ENCODE results near the gene RACK1. TPM values are rescaled to one million over a fixed set of nuclear protein-coding genes. Genes with fewer than 3 reads are reported as not detected.

The RACK1 gene
- polyA plus RNA-seq, 1 experiment = 8,520 TPM

DNA sequence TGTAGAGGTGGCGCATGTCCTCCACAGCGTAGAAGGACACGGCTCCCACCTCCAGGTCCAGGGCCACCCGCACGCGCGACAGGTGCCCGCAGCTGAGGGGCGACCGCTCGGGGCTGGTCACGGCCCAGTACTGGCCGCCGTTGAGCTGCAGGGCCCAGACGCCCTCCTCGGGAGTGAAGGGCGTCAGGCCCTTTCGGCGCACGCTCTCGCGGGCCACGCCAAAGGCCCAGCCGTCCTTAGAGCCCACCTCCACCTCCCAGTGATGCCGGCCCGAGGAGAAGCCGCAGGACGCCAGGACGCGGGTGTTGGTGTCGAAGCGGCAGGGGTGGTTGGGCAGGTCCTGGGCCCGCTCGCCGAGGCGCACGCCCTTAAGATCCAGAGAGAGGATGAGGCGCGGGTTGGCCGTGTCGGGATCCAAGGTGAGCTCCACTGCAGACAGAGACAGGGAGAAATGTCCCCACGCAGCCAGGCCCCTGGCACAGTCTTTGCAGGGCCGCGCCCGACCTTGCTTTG is 48.4 kb downstream of the RACK1 start:
- Histone ChIP-seq H3K36me3 (ENCODE audit: control insufficient read depth, insufficient read depth, low read length) (no peaks in the 10 kb centered on the region; the same call in 1 of the 2 replicates), H3K27me3 (ENCODE audit: control insufficient read depth, insufficient read depth, low read length) (no peaks in the 10 kb centered on the region), H3K4me3 (ENCODE audit: low read depth, low read length) (no peak overlapping the region)
- ChIA-PET POLR2A (no interaction called here), CTCF (no interaction called here)
- TF ChIP-seq, protein P1, sequence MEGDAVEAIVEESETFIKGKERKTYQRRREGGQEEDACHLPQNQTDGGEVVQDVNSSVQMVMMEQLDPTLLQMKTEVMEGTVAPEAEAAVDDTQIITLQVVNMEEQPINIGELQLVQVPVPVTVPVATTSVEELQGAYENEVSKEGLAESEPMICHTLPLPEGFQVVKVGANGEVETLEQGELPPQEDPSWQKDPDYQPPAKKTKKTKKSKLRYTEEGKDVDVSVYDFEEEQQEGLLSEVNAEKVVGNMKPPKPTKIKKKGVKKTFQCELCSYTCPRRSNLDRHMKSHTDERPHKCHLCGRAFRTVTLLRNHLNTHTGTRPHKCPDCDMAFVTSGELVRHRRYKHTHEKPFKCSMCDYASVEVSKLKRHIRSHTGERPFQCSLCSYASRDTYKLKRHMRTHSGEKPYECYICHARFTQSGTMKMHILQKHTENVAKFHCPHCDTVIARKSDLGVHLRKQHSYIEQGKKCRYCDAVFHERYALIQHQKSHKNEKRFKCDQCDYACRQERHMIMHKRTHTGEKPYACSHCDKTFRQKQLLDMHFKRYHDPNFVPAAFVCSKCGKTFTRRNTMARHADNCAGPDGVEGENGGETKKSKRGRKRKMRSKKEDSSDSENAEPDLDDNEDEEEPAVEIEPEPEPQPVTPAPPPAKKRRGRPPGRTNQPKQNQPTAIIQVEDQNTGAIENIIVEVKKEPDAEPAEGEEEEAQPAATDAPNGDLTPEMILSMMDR (IDR thresholded peaks at IDR 0.05; ENCODE audit: insufficient read depth, low read depth, low read length) = no peak
- no peak for DNase-seq (ENCODE audit: low read depth)

DNA sequence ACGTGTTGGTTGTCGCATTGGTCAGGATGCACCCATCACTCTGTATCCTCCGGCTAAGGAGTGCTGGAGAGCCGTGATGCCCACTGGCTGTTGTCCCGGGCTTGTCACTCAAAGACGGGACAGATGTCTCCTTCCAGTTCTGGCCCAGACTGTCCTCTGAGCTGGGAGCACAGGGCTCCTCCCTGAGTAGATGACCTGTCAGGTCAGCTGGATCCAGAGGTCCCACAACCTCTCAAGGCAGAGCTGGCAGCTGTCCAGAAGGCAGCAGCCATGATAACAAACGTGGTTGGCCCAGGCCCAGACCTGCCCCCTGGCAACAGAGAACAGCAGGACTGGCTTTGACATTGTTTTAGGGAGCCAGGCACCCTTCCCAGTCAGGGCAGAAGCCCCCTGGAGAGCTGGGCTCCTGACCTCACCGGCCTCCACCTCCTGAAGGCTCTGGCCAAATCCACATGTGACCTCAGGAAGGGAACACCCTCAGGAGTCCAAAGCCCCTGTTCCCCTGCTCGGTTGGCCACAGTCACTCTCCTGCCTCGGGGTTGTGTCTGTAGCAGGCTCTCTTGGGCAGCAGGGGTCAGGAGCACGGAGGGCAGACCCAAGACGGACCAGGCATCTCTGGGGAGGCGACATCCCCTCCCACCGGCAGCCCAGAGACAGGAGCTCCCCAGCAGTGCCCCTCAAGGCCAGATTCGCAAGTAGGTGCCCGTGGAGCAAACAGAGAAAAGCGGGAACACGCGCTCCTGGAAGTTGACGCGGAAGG is 49.0 kb downstream of the RACK1 start:
- Histone ChIP-seq H3K4me3 (ENCODE audit: low read depth, low read length) (no peak overlapping the region), H3K27me3 (ENCODE audit: control insufficient read depth, insufficient read depth, low read length) (no peaks in the 10 kb centered on the region), H3K36me3 (ENCODE audit: control insufficient read depth, insufficient read depth, low read length) (no peaks in the 10 kb centered on the region; the same call in 1 of the 2 replicates)
- DNase-seq (ENCODE audit: low read depth) = no peak
- TF ChIP-seq, protein P1 (IDR thresholded peaks at IDR 0.05; ENCODE audit: insufficient read depth, low read depth, low read length) = no peak
- POLR2A ChIA-PET = no interaction called here
- CTCF ChIA-PET = interaction anchor here (2.0 kb wide), 1 partner anchor 12 kb away, joined by 12 read pairs; no protein-coding TSS in a partner anchor

DNA sequence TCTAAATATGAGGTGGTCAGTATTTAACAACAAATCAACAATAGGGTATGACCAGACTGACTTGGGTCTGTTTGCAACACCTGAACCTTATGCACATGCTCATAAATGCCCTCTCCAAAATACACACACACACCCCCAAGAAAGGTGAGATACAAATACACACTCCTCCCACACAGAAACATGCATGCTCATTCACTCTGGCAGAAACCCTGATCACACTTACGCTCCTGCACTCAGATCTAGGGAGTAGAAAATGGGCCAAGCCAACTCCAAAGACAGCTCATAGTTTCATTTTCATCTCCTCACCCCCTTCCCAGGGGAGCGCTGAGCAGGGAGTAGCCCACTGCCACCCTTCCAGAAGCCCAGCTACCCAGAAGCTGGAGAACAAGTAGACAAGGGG is 50.0 kb downstream of the RACK1 start:
- TF ChIP-seq, protein P1 (IDR thresholded peaks at IDR 0.05; ENCODE audit: insufficient read depth, low read depth, low read length) = no peak
- H3K36me3 ChIP-seq (ENCODE audit: control insufficient read depth, insufficient read depth, low read length) = no peaks in the 10 kb centered on the region; the same call in 1 of the 2 replicates
- ChIA-PET CTCF (interaction anchor here (0.6 to 2.0 kb wide), 2 partner anchors 13 to 106 kb away, joined by 3 to 12 read pairs; no protein-coding TSS in a partner anchor), POLR2A (no interaction called here)
- H3K4me3 ChIP-seq (ENCODE audit: low read depth, low read length) = no peak overlapping the region
- no peaks in the 10 kb centered on the region for H3K27me3 ChIP-seq (ENCODE audit: control insufficient read depth, insufficient read depth, low read length)
- no peak for DNase-seq (ENCODE audit: low read depth)

DNA sequence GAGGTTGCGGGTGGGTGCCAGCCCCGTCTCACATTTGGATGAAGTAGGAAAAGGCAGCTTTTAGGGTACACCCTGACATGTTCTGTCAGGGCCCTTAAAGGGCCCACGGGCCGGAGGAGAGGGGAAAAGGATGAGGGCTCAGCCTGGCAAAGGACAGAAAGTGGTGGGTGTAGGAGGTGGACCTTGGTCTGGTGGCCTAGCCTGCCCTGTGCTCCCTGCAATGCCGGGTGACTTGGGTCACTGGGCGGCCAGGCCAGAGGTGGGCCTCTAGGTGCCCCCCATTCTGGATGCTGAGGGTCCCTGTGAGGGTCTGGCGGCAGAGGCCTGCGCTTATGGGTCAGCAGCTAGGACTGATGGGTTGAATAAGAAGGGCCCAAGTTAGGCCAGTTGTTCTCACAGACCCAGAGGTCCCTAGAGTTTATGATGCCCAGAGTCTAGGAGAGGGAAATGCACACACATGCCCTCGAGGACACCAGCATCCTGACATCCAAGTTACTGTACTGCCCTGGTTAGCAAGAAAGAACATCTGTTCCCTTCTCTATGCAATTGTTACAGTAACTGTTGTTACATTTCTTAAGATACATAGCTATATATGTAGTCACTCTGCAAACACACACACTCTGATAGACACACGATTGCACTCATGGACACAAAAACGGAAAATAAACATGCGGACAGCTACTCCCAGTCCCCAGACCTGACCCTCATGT is 51.2 kb downstream of the RACK1 start:
- H3K27me3 ChIP-seq (ENCODE audit: control insufficient read depth, insufficient read depth, low read length) = no peaks in the 10 kb centered on the region
- ChIA-PET POLR2A (interaction anchor here (0.5 to 0.6 kb wide), 2 partner anchors 9 to 55 kb away, joined by 4 read pairs; no protein-coding TSS in a partner anchor), CTCF (interaction anchor here (1.2 to 2.0 kb wide), 3 partner anchors 14 to 20 kb away, joined by 4 to 12 read pairs (median 7); no protein-coding TSS in a partner anchor)
- TF ChIP-seq, protein P1 (IDR thresholded peaks at IDR 0.05; ENCODE audit: insufficient read depth, low read depth, low read length) = no peak
- peak overlapping the region; percentile 74 for H3K4me3 ChIP-seq (ENCODE audit: low read depth, low read length)
- H3K36me3 ChIP-seq (ENCODE audit: control insufficient read depth, insufficient read depth, low read length) = no peaks in the 10 kb centered on the region; the same call in 1 of the 2 replicates
- DNase-seq (ENCODE audit: low read depth) = no peak
